Measurements from ENCODE around the gene KLRF1.

GRCh38 chr12:9808504-9808903 lies 18.8 kb upstream of the KLRF1 start:
- TF ChIP-seq, protein P1, sequence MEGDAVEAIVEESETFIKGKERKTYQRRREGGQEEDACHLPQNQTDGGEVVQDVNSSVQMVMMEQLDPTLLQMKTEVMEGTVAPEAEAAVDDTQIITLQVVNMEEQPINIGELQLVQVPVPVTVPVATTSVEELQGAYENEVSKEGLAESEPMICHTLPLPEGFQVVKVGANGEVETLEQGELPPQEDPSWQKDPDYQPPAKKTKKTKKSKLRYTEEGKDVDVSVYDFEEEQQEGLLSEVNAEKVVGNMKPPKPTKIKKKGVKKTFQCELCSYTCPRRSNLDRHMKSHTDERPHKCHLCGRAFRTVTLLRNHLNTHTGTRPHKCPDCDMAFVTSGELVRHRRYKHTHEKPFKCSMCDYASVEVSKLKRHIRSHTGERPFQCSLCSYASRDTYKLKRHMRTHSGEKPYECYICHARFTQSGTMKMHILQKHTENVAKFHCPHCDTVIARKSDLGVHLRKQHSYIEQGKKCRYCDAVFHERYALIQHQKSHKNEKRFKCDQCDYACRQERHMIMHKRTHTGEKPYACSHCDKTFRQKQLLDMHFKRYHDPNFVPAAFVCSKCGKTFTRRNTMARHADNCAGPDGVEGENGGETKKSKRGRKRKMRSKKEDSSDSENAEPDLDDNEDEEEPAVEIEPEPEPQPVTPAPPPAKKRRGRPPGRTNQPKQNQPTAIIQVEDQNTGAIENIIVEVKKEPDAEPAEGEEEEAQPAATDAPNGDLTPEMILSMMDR (IDR thresholded peaks at IDR 0.05): no peak
- no peak for TF ChIP-seq POLR2AphosphoS5 (IDR thresholded peaks at IDR 0.05)

Data from prostate gland (tissue), 2 donors.